T-helper 1 cell (primary cell): ENCODE data around the gene TMCC2.

Experiments used
- DNase-seq, 5 donors: peaks; one replicate each; pipeline ENCODE4 v3.0.0-alpha.2; 2012 to 2020

TMCC2 gene

DNA sequence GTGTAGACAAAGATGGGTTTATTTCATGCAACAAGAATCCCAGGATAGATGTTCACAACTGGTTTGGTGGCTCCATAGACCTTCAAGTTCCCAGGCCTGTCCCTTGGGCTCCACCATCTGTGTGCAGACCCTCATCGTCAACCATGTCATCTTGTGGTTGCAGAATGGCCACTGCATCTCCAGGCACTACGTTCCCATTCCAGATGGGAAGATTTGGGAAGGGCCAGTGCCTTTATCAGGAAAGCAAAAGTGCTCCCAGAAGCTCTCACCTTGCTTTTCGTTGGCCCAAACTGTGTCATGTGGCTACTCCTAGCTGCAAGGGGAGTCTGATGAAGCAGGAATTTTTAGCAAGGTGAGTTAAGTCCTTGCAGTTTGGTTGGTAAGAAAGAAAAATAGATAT lies 12.8 kb downstream of the TMCC2 start:
- DNase-seq: no peak

DNA sequence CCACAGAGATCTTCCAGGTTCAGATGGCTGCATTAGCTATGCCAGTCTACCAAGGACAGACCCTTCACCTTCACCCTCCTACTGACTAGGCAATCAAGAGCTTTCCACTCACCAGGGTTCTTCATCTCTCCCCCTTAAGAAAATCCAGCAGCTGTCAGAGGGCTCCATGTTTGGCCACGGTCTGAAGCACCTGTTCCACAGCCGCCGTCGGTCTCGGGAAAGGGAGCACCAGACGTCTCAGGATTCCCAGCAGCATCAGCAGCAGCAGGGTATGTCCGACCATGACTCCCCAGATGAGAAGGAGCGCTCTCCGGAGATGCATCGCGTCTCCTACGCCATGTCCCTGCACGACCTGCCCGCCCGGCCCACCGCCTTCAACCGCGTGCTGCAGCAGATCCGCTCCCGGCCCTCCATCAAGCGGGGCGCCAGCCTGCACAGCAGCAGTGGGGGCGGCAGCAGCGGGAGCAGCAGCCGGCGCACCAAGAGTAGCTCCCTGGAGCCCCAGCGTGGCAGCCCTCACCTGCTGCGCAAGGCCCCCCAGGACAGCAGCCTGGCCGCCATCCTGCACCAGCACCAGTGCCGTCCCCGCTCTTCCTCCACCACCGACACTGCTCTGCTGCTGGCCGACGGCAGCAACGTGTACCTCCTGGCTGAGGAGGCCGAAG lies 13.8 kb downstream of the TMCC2 start:
- no peak for DNase-seq

DNA sequence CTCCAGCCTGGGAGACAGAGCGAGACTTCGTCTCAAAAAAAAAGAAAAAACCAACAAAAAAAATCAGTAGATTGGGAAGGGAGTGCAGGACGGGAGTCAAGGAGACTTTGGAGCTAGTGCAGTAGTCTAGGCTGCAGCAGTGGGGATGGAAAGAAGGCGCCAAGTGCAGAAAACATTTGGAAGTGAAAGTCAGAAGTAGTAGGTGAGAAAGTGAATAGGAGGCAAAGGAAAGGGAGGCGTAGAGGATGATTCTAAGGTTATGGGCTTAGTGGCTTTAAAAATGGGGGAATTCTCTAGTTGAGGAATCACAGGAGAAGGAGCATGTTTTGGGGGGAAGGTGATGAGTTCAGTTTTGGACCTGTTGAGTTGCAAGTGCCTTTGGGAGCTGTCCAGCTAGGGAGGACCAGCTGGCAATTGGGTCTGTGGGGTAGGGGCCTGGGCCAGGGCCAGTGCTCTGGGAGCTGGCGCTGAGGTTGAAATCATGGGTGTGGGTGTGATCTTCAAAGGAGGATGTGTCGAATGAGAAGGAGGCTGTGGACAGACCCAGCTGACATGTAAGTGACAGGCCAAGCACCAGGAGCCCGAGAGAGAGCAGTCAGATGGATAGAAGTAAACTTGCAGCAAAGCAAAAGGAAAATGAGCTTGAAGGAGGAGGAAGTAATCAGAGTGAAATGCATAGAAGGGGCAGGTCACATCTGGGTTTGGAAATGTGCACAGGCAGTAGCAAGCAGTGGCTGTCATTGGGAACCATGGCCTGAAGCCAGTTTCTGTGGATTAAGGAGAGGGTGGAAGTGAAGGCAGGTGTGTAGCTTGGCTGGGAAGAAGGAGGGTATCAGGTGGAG lies 15.8 kb downstream of the TMCC2 start:
- DNase-seq: no peak

DNA sequence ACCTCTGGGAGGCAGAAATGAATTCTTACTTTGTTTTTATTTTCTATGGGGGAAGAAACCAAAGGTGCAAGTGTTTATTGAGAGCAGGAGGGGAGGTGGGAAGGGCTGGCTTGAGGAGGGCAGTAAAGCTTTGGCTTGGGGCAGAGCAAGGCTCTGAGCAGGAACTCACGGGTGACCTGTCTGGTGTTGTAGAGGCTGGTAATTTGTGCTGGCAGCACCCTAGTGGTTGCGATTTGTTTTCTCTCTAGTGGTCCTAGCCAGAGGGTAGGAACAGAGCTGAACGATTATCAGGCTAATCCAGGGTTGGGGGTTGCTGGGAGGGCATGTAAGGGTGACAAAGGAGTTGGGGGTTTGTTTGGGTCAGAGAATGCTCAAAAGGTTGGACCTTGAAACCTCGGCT lies 16.6 kb downstream of the TMCC2 start:
- DNase-seq: no peak

DNA sequence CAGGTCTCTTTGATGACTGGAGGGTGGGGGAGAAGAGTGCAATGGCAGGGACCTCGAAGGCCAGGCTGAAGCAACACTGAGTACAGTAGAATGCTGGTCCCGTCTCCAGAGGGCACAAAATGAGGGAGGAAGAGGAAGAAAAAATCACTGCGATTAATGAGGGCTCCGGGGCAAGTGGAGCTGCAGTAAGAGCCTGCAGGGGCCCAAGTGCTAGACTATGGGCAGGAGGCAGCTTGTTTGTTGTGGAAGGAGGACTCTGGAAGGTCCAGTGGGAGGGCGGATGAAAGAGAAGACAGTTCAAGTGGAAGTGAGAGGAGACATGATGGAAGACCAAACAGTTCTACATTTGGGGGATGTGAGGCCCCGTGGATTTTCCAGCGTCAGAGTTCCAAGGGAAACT lies 17.4 kb downstream of the TMCC2 start:
- DNase-seq: no peak

DNA sequence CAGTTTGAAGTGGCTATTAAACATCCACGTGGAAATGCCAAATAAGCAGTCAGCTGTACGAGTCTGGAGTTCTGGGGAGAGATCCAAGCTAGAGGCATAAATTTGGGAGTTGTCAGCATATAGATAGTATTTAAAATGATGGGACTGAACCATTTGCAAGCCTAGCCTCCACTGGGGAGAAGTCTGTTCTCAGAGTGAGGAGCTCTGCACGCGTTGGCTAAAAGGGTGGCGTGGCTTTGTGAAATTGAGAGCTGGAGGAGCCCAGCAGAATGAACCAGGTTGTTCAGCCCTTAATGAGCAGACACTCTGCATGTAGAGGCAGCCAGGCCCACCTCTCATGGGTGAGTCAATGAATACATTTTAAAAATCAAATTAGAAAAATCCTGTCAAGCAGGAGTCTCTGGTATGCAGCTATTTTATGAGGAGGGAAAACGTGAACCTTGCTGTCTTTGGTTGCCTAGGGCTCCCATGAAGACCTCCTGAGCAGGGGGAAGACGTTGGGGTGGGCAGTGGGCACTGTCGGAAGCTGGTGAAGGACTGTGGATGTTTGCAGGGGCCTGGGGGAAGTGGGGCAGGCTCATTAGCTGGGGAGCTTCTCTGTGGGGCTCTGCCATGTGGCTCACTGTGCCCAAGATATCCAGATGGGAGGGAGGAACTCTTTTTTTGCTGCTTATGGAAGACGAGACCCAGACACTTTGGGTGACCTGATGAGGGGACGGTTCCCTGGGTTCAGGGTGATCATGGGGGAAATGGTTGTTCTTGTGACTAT lies 18.8 kb downstream of the TMCC2 start:
- no peak for DNase-seq

GRCh38 chr1:205247130-205247921 lies 19.6 kb downstream of the TMCC2 start:
- no peak for DNase-seq

- DNase-seq: no peak
These were observed 21.3 kb downstream of the TMCC2 start for GRCh38 chr1:205248793-205249601.

- DNase-seq: no peak
These were observed 21.9 kb downstream of the TMCC2 start for GRCh38 chr1:205249651-205250050.

DNA sequence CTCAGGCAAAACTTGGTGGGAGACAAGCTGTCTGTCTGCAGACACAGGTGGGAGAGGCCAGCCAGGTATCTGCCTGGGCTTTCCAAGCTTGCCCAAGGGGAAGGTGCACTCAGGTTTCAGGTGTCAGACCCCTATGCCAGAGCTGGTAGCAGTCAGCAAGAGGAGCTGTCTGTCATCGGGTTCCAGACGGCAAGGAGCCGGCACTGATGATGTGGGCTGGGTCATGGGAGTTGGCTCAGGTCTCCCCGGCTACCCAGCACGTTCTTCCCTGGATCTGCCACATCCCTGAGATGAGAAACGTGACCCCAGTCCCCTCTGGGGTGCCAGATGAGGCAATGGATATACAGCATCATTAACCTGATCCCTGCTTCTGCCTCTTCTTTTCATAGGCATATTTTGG lies 23.0 kb downstream of the TMCC2 start:
- no peak for DNase-seq

- no peak for DNase-seq
These were observed 23.8 kb downstream of the TMCC2 start for GRCh38 chr1:205251576-205251975.

- DNase-seq: peak; percentile 50 to 78 (median 71)
These were observed 28.4 kb downstream of the TMCC2 start for GRCh38 chr1:205255941-205256780.

- DNase-seq: no peak
These were observed 29.3 kb downstream of the TMCC2 start for GRCh38 chr1:205256951-205257625.

DNA sequence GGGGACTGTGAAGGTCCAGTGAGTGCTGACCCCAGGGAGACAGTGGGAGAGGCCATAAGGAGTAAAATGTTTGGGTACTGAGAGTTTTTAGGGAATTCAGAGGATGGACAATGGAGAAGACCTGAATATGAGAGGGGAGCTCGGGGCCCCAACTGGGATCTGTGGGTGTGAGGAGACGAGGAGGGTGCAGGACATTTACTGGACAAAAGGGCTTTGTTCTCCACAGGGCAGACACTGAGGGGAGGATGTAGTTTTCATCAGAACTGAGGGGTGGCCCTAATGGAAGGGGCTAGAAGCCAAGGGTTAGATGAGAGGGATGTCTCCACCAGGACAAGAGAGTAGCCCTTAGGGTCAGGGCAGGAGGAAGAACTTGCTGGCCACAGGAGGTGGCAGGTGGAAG lies 30.0 kb downstream of the TMCC2 start:
- DNase-seq: no peak

DNA sequence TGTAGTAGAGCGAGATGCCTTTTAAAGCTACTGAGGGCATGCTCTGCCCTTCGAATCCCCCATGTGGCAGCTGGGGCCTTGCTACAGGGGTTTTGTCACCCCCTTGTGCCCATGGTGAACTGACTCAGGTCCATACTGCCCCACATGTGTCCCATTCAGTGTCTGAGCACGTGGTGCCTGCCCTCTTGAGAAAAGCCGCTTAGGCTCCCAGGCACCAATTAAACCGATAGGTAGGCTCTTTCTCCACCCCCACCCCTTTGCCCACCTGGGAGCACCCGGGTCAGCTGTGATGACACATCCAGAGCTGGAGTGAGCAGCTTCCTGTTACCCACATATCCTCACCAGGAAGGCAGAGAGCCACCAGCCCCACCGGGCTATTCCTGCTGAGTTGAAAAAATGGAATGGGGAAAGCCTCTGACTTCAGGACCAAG lies 30.5 kb downstream of the TMCC2 start:
- no peak for DNase-seq

- no peak for DNase-seq
These were observed 31.0 kb downstream of the TMCC2 start for GRCh38 chr1:205258719-205259118.

- no peak for DNase-seq
These were observed 31.6 kb downstream of the TMCC2 start for GRCh38 chr1:205259324-205259832.

GRCh38 chr1:205259998-205260397 lies 32.3 kb downstream of the TMCC2 start:
- DNase-seq: no peak

GRCh38 chr1:205260948-205261732 lies 33.4 kb downstream of the TMCC2 start:
- DNase-seq: no peak
